Spleen (tissue), 11 donors: ENCODE results near the gene TTLL8. TPM values are rescaled to one million over a fixed set of nuclear protein-coding genes. Genes with fewer than 3 reads are reported as not detected.

Experiments
- DNase-seq: peaks from one replicate; pipeline ENCODE4 v3.0.0-alpha.2; 2020
- H3K27ac ChIP-seq, 8 donors: fragments of 200-600 bp; sonication (generic) in 7 of 8; 1 replicate in 4 of 8; 2 replicates in 4 of 8; pipeline versions ENCODE4 v1.5.0 to v1.8.0; 2016 to 2021; ENCODE audit warnings: inconsistent platforms in 4 of 8, mild to moderate bottlenecking in 4 of 8, moderate library complexity in 1 of 8
- H3K27me3 ChIP-seq, 7 donors: fragments of 200-600 bp; sonication (generic) in 6 of 7; replicated peaks in 1 of 7; 1 replicate in 4 of 7; 2 replicates in 3 of 7; pipeline versions ENCODE4 v1.5.0 to v1.8.0; 2016 to 2021; ENCODE audit warnings: inconsistent platforms in 3 of 7, mild to moderate bottlenecking in 1 of 7
- H3K36me3 ChIP-seq, 6 donors: fragments of 200-600 bp; sonication (generic) in 5 of 6; 1 replicate in 4 of 6; 2 replicates in 2 of 6; pipeline versions ENCODE4 v1.5.0 to v1.8.0; 2016 to 2021; ENCODE audit warnings: inconsistent platforms in 2 of 6
- H3K4me1 ChIP-seq, 6 donors: fragments of 200-600 bp; sonication (generic) in 5 of 6; 1 replicate in 3 of 6; 2 replicates in 3 of 6; pipeline versions ENCODE4 v1.5.0 to v1.8.0; 2016 to 2021; ENCODE audit warnings: inconsistent platforms in 3 of 6
- H3K4me3 ChIP-seq, 8 donors: fragments of 200-600 bp; sonication (generic) in 7 of 8; 1 replicate in 4 of 8; 2 replicates in 4 of 8; pipeline versions ENCODE4 v1.5.0 to v1.8.0; 2016 to 2021; ENCODE audit warnings: inconsistent platforms in 4 of 8, mild to moderate bottlenecking in 4 of 8, moderate library complexity in 2 of 8
- H3K9me3 ChIP-seq, 8 donors: fragments of 200-600 bp; sonication (generic) in 7 of 8; 1 replicate in 4 of 8; 2 replicates in 4 of 8; pipeline versions ENCODE4 v1.5.0 to v1.8.0; 2016 to 2021; ENCODE audit warnings: inconsistent platforms in 4 of 8
- POLR2A ChIP-seq, 3 donors: fragments of 450-650 bp; IDR thresholded peaks; one replicate each; pipeline ENCODE4 v1.5.1; 2017; ENCODE audit warnings: antibody characterized with exemption in 3 of 3, mild to moderate bottlenecking in 1 of 3
- POLR2AphosphoS5 ChIP-seq, 3 donors: sonication (generic); formaldehyde crosslinking; IDR thresholded peaks; one replicate each; pipeline ENCODE4 v1.5.1; 2017; ENCODE audit warnings: antibody characterized with exemption in 3 of 3
- WGBS, 5 donors: extraction: QIAGEN DNeasy Blood & Tissue Kit in 3 of 5; methylation state at CpG; one replicate each; pipeline versions ENCODE4 v1.1.5 to v1.1.7; 2013 to 2018; 5-methylcytosine and 5-hydroxymethylcytosine counted together
- intact Hi-C: fragments of 100-400 bp; cut with DNase I; formaldehyde crosslinking; loops from one replicate; pipeline ENCODE4 v1.15.0; 2023; ENCODE audit warnings: low total_unique reads
- polyA plus RNA-seq, 3 donors: library from polyadenylated mRNA; stranded (reverse); fragments of 200-250 nt; gene quantifications; one replicate each; pipeline ENCODE4 v1.2.1, GENCODE V29; 2013
- total RNA-seq, 7 donors: library from RNA; depleted of rRNA in 3 of 7; stranded (reverse); fragments of >200 nt in 3 of 7; fragmentation: NEBNext Ultra II Directional in 4 of 7; extraction: Animal tissue kit (Norgen Biotek cat#: 25700) in 4 of 7; gene quantifications; one replicate each; pipeline versions ENCODE4 v1.1.0 to v1.2.1, GENCODE V29; 2016 to 2021
- TF ChIP-seq, protein P1 (sequence below), 11 experiments: fragments of 200-600 bp in 7 of 11; fragments of 450-650 bp in 4 of 11; sonication (generic) in 4 of 11; IDR thresholded peaks in 8 of 11; conservative IDR thresholded peaks in 3 of 11; 1 replicate in 7 of 11; 2 replicates in 4 of 11; pipeline versions ENCODE4 v1.4.0 to v1.8.0; 2016 to 2021; ENCODE audit warnings: antibody characterized with exemption in 11 of 11, inconsistent platforms in 4 of 11, mild to moderate bottlenecking in 1 of 11
- donor health status: healthy with polysubstance abuse.
- donor health status: DM: no; HTN: no; CAD: no; lungs with moderate emphysema.
- donor health status: DM: no; HTN: no; CAD: no.
- donor health status: Bipolar disorder and iron deficiency.
- donor health status: healthy.
- donor health status: DM: no; HTN: no; CAD: no.
- donor health status: DM: yes; HTN: yes; CAD: no.

Gene TTLL8
- total and polyA plus RNA-seq, 10 donors, result not detected

DNA sequence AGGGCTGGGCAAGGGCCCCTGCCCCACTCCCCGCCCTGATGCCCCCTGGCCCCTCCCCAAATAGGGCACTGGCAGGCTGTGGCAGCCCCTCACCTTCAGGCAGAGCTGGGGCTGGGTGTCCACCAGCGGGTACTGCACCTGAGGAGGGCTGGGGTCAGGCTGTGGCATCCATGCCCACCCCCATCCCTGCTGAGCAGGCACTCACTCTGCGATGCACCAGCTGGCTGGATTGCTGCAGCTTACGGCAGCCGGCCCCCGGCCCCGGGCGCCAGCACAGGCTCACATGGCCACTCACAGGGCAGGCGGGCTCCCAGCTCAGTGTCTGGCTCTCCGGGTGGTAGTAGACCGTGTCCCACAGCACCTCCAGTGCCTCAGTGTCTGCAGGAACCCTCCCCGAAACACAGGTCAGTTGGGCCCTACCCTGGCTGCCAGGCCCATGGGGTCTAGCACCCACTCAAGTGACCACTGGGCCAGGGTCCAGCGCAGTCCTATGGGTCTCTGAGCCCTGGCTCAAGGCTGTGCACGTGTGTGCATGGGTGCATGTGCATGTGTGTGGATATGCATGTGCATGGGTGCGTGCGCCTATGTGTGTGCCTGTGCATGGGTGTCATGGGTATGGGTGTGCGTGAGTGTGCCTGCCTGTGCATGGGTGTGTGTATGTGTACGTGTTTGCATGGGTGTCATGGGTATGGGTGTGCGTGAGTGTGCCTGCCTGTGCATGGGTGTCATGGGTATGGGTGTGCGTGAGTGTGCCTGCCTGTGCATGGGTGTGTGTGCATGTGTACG, 60.0 kb downstream of the TTLL8 start:
- Histone ChIP-seq H3K4me1 (peaks cover under 1 to 35% (median 15%) of the 10 kb centered on the region in 6 donors), H3K36me3 (no peaks in the 10 kb centered on the region), H3K27me3 (peaks cover 0 to 24% (median 16%) of the 10 kb centered on the region in 7 donors), H3K9me3 (no peaks in the 10 kb centered on the region), H3K4me3 (no peak overlapping the region), H3K27ac (no peak overlapping the region)
- intact Hi-C loops, result no loop called here
- DNase-seq, result no peak
- TF ChIP-seq POLR2A (IDR thresholded peaks at IDR 0.05) (no peak), POLR2AphosphoS5 (IDR thresholded peaks at IDR 0.05) (no peak)
- TF ChIP-seq, protein P1, sequence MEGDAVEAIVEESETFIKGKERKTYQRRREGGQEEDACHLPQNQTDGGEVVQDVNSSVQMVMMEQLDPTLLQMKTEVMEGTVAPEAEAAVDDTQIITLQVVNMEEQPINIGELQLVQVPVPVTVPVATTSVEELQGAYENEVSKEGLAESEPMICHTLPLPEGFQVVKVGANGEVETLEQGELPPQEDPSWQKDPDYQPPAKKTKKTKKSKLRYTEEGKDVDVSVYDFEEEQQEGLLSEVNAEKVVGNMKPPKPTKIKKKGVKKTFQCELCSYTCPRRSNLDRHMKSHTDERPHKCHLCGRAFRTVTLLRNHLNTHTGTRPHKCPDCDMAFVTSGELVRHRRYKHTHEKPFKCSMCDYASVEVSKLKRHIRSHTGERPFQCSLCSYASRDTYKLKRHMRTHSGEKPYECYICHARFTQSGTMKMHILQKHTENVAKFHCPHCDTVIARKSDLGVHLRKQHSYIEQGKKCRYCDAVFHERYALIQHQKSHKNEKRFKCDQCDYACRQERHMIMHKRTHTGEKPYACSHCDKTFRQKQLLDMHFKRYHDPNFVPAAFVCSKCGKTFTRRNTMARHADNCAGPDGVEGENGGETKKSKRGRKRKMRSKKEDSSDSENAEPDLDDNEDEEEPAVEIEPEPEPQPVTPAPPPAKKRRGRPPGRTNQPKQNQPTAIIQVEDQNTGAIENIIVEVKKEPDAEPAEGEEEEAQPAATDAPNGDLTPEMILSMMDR (IDR thresholded peaks at IDR 0.05 in 8 of 11, conservative IDR thresholded peaks at IDR 0.05 in 3 of 11), result no peak
- 92 to 96% (median 94%) methylated on average over 8 to 21 of the region's 21 CpGs for WGBS, 5 donors

DNA sequence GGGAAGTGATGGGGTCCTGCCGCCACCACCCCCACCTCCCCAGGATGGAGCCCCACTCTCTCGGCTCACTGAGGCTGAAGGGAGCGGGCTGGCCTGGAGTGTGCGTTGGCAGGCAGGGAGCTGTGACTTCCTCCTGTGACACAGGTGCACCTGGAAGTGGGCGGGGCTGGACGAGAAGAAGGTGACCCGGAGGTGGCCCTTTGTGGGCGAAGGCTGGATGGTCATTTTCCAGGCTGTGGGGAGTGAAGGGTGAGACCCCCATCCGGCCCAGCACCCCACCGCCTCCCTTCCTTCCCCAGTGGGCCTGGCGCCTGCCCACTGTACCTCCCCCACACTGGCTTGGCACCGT, 60.9 kb downstream of the TTLL8 start:
- 68 to 77% (median 74%) methylated on average over 9 to 12 of the region's 12 CpGs for WGBS, 5 donors

DNA sequence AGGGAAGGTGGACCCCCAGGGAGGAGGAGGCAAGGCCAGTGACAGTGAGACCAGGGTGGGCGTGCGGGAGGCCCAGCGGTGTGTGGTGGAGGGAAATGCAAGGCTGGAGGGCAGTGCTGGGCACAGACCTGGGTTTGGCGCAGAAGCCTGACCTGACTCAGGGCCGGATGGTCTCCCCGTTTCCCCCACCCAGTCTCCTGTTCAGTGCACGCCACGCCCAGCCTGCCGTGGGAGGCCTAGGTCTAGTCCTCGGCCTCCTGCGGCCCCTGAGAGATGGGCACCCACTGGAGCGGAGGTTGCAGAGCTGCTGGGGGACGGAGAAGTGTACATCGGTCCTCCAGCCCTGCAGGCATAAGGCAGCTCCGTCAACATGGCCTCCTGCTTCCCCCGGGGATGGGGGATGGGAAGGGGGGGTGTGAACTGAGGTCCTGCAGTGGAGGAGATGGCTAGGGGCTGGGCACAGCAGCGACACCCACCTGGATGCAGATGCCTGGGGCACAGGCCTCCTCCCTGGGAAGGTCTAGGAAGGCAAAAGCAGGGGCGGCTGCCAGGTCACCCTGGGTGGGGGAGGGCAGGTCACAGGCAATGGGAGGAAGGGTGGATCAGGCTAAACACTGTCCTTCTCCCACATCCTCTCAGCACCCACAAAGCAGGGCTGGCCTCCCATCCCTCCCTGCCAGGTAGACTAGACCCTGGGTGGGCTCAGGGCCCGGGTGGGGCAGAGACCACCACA, 61.4 kb downstream of the TTLL8 start:
- Histone ChIP-seq H3K4me1 (peaks cover 4 to 34% (median 18%) of the 10 kb centered on the region in 6 donors), H3K4me3 (no peak overlapping the region), H3K9me3 (peaks cover 0 to 2% (median 1%) of the 10 kb centered on the region in 8 donors), H3K27ac (no peak overlapping the region), H3K36me3 (no peaks in the 10 kb centered on the region), H3K27me3 (peaks cover 0 to 24% (median 16%) of the 10 kb centered on the region in 7 donors)
- WGBS, 5 donors, result 81 to 91% (median 87%) methylated on average over 11 to 19 of the region's 19 CpGs
- no peak for DNase-seq
- intact Hi-C loops, result no loop called here
- TF ChIP-seq POLR2AphosphoS5 (IDR thresholded peaks at IDR 0.05) (no peak), POLR2A (IDR thresholded peaks at IDR 0.05) (no peak)
- TF ChIP-seq, protein P1 (IDR thresholded peaks at IDR 0.05 in 8 of 11, conservative IDR thresholded peaks at IDR 0.05 in 3 of 11), result no peak

More for the DNA sequence above, 60.9 kb downstream of the TTLL8 start:
- H3K4me3 ChIP-seq, result no peak overlapping the region
- peaks cover 4 to 39% (median 18%) of the 10 kb centered on the region in 6 donors for H3K4me1 ChIP-seq
- no peak overlapping the region for H3K27ac ChIP-seq
- no peaks in the 10 kb centered on the region for H3K36me3 ChIP-seq
- intact Hi-C loops, result no loop called here
- no peak for DNase-seq
- H3K27me3 ChIP-seq, result peaks cover 0 to 24% (median 16%) of the 10 kb centered on the region in 7 donors
- no peaks in the 10 kb centered on the region for H3K9me3 ChIP-seq
- TF ChIP-seq POLR2A (IDR thresholded peaks at IDR 0.05), result no peak
- TF ChIP-seq, protein P1 (IDR thresholded peaks at IDR 0.05 in 8 of 11, conservative IDR thresholded peaks at IDR 0.05 in 3 of 11), result no peak
- TF ChIP-seq POLR2AphosphoS5 (IDR thresholded peaks at IDR 0.05), result no peak

DNA sequence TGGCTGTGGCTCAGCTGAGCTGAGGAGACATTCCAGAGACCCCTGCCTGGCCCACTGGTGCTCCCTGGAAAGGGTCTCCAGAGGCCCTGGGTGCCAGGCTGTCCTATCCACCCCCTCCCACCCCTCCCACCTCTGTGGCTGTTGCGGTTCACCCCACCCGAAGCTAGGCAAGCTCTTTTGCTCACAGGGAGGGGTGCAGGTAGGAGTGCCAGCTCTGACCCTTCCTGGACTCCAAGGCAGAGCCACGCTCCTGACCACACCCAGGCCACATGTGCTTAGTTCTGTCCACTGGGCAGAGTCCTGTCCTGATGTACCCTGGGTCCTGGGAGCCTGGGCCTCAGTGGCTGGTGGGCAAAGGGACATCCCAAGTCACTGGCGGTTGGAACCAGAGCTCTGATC, 62.0 kb downstream of the TTLL8 start:
- H3K27ac ChIP-seq, result no peak overlapping the region
- intact Hi-C loops, result no loop called here
- 71 to 87% (median 85%) methylated on average over 1 to 4 of the region's 4 CpGs for WGBS, 5 donors
- no peak for DNase-seq
- peaks cover 4 to 34% (median 18%) of the 10 kb centered on the region in 6 donors for H3K4me1 ChIP-seq
- peaks cover 0 to 7% (median 7%) of the 10 kb centered on the region in 8 donors for H3K9me3 ChIP-seq
- TF ChIP-seq, protein P1 (IDR thresholded peaks at IDR 0.05 in 8 of 11, conservative IDR thresholded peaks at IDR 0.05 in 3 of 11), result no peak
- no peak for TF ChIP-seq POLR2A (IDR thresholded peaks at IDR 0.05)
- no peak for TF ChIP-seq POLR2AphosphoS5 (IDR thresholded peaks at IDR 0.05)
- H3K4me3 ChIP-seq, result no peak overlapping the region
- peaks cover 0 to 23% (median 16%) of the 10 kb centered on the region in 7 donors for H3K27me3 ChIP-seq
- no peaks in the 10 kb centered on the region for H3K36me3 ChIP-seq
